Stimulated activated CD4-positive, alpha-beta T cell treated with anti-CD3 and anti-CD28 coated beads, TNF-alpha, amount 100 ng/mL, for 24 hours (primary cell): Measurements from ENCODE around the gene ART3.

Experiments used
- DNase-seq, 3 experiments: peaks; one replicate each; pipeline ENCODE4 v3.0.0-alpha.2; 2020; ENCODE audit warnings: low read depth in 3 of 3

ART3 gene

GRCh38 chr4:76072760-76073159 is 1.7 kb upstream of the ART3 start:
- DNase-seq: no peak

- DNase-seq: no peak
Observed at GRCh38 chr4:76074993-76075600, 588 bp downstream of the ART3 start.

GRCh38 chr4:76078033-76078613 is 3.6 kb downstream of the ART3 start:
- DNase-seq: no peak

- DNase-seq: no peak
Observed at GRCh38 chr4:76083386-76083988, 9.0 kb downstream of the ART3 start.

- no peak for DNase-seq
Observed at GRCh38 chr4:76084542-76084941, 10.0 kb downstream of the ART3 start.

GRCh38 chr4:76087007-76087769 is 12.7 kb downstream of the ART3 start:
- DNase-seq: no peak

GRCh38 chr4:76088719-76089118 is 14.2 kb downstream of the ART3 start:
- DNase-seq: no peak

- no peak for DNase-seq
Observed at GRCh38 chr4:76090241-76090691, 15.8 kb downstream of the ART3 start.

GRCh38 chr4:76091052-76091451 is 16.5 kb downstream of the ART3 start:
- no peak for DNase-seq

GRCh38 chr4:76095568-76095967 is 21.1 kb downstream of the ART3 start:
- DNase-seq: no peak

- no peak for DNase-seq
Observed at GRCh38 chr4:76096076-76096475, 21.6 kb downstream of the ART3 start.

- DNase-seq: no peak
Observed at GRCh38 chr4:76105652-76106051, 31.1 kb downstream of the ART3 start.

GRCh38 chr4:76106442-76106841 is 31.9 kb downstream of the ART3 start:
- no peak for DNase-seq

GRCh38 chr4:76108467-76109181 is 34.1 kb downstream of the ART3 start:
- DNase-seq: no peak

GRCh38 chr4:76116821-76117220 is 42.3 kb downstream of the ART3 start:
- no peak for DNase-seq

GRCh38 chr4:76117536-76117935 is 43.0 kb downstream of the ART3 start:
- DNase-seq: no peak

- DNase-seq: no peak
Observed at GRCh38 chr4:76120199-76120598, 45.7 kb downstream of the ART3 start.

- DNase-seq: no peak
Observed at GRCh38 chr4:76125816-76126215, 51.3 kb downstream of the ART3 start.

GRCh38 chr4:76127754-76128153 is 53.2 kb downstream of the ART3 start:
- DNase-seq: no peak

- DNase-seq: no peak
Observed at GRCh38 chr4:76141241-76141640, 66.7 kb downstream of the ART3 start.

GRCh38 chr4:76144546-76144945 is 70.0 kb downstream of the ART3 start:
- no peak for DNase-seq
